ENCODE results near the gene NPC1L1. TPM values are rescaled to one million over a fixed set of nuclear protein-coding genes. Genes with fewer than 3 reads are reported as not detected.
A peak's percentile ranks its signal among the peaks of the same experiment; 100 is the strongest.

NPC1L1 gene
- under 1 TPM in 2 of 4 donors, not detected in 2; 0.08 to 0.19 TPM for total RNA-seq

GRCh38 chr7:44541028-44541869, at the start of gene NPC1L1:
Gene NPC1L1 (minus strand): TSS chr7:44541330. CDS start chr7:44541259, 71 bp downstream.
- no peaks in the 10 kb centered on the region for H3K36me3 ChIP-seq
- DNase-seq = no peak
- 81 to 86% methylated on average over 12 to 18 of the region's 20 CpGs for WGBS, 2 donors
- H3K27ac ChIP-seq = no peak within 1 kb of the TSS
- H3K4me1 ChIP-seq = peaks cover 15 to 41% (median 15%) of the 10 kb centered on the region in 3 donors
- no peaks in the 10 kb centered on the region for H3K27me3 ChIP-seq
- intact Hi-C loops (cut with DNase I) = no loop called here
- H3K9me3 ChIP-seq = no peaks in the 10 kb centered on the region
- TF ChIP-seq CTCF (IDR thresholded peaks at IDR 0.05) (no peak), POLR2A (IDR thresholded peaks at IDR 0.05) (no peak)
- no peak within 1 kb of the TSS for H3K4me3 ChIP-seq

GRCh38 chr7:44590910-44591309, 49.8 kb upstream of the NPC1L1 start:
- H3K27ac ChIP-seq = no peak overlapping the region
- TF ChIP-seq CTCF (IDR thresholded peaks at IDR 0.05) (no peak), POLR2A (IDR thresholded peaks at IDR 0.05) (no peak)
- H3K27me3 ChIP-seq = no peaks in the 10 kb centered on the region
- H3K9me3 ChIP-seq = no peaks in the 10 kb centered on the region
- intact Hi-C loops (cut with DNase I) = loop anchor here (10.0 kb wide), 1 partner anchor 164 kb away; no protein-coding TSS in a partner anchor
- no peak for DNase-seq
- no peaks in the 10 kb centered on the region for H3K36me3 ChIP-seq
- peaks cover 0 to 4% (median 0%) of the 10 kb centered on the region in 3 donors for H3K4me1 ChIP-seq
- H3K4me3 ChIP-seq = no peak overlapping the region
- WGBS, 2 donors = 69 to 84% methylated on average over 1 of the region's 1 CpG

- intact Hi-C loops (cut with DNase I) = loop anchor here (5.0 to 10.0 kb wide), 2 partner anchors 259 to 337 kb away; partner anchors contain the start of gene H2AZ2
- no peak for DNase-seq
- TF ChIP-seq POLR2A (IDR thresholded peaks at IDR 0.05) = no peak
- TF ChIP-seq CTCF (IDR thresholded peaks at IDR 0.05) = peak; percentile 44 to 75 (median 54)
- Histone ChIP-seq H3K4me3 (no peak overlapping the region), H3K36me3 (no peaks in the 10 kb centered on the region), H3K27ac (no peak overlapping the region), H3K9me3 (no peaks in the 10 kb centered on the region), H3K4me1 (peaks cover 0 to 6% (median 1%) of the 10 kb centered on the region in 3 donors), H3K27me3 (no peaks in the 10 kb centered on the region)
- WGBS, 2 donors = 13 to 18% methylated on average over 6 of the region's 6 CpGs
Observed at GRCh38 chr7:44587843-44588711, 46.9 kb upstream of the NPC1L1 start.

GRCh38 chr7:44583146-44583865, 42.2 kb upstream of the NPC1L1 start:
- H3K27me3 ChIP-seq = no peaks in the 10 kb centered on the region
- peaks cover 15 to 37% (median 22%) of the 10 kb centered on the region in 3 donors for H3K4me1 ChIP-seq
- intact Hi-C loops (cut with DNase I) = loop anchor here (10.0 kb wide), 1 partner anchor 341 kb away; no protein-coding TSS in a partner anchor
- TF ChIP-seq CTCF (IDR thresholded peaks at IDR 0.05) = no peak
- no peak for TF ChIP-seq POLR2A (IDR thresholded peaks at IDR 0.05)
- H3K36me3 ChIP-seq = peaks cover 7 to 27% (median 17%) of the 10 kb centered on the region in 3 donors
- H3K9me3 ChIP-seq = no peaks in the 10 kb centered on the region
- H3K4me3 ChIP-seq = peak overlapping the region; percentile 58 to 97 (median 78)
- 88 to 91% methylated on average over 13 of the region's 13 CpGs for WGBS, 2 donors
- H3K27ac ChIP-seq = peak overlapping the region; percentile 95 to 99 (median 98)
- DNase-seq = no peak

Data from esophagus squamous epithelium (tissue), 5 donors.